Gastroesophageal sphincter (tissue), 3 donors: ENCODE results near the gene KCNJ12.
"Not testable (repeated sequence)": the region's sequence is repeated elsewhere in the genome, so short reads cannot be mapped to it uniquely, and the experiment has no call there.

Source experiments
- CTCF ChIP-seq, 4 experiments: fragments of 200-600 bp in 2 of 4; fragments of 450-650 bp in 2 of 4; sonication (generic) in 1 of 4; IDR thresholded peaks; one replicate each; pipeline ENCODE4 v1.5.1; 2017 to 2019; ENCODE audit warnings: antibody characterized with exemption in 4 of 4, mild to moderate bottlenecking in 2 of 4, moderate library complexity in 2 of 4
- EP300 ChIP-seq: sonication (generic); formaldehyde crosslinking; IDR thresholded peaks from one replicate; pipeline ENCODE4 v1.6.1; 2017; ENCODE audit warnings: antibody characterized with exemption, mild to moderate bottlenecking
- POLR2A ChIP-seq, 2 donors: fragments of 450-650 bp; IDR thresholded peaks; one replicate each; pipeline ENCODE4 v1.6.1; 2017; ENCODE audit warnings: antibody characterized with exemption in 2 of 2, mild to moderate bottlenecking in 2 of 2, moderate library complexity in 1 of 2
- POLR2AphosphoS5 ChIP-seq: sonication (generic); formaldehyde crosslinking; IDR thresholded peaks from one replicate; pipeline ENCODE4 v1.6.1; 2017; ENCODE audit warnings: antibody characterized with exemption

GRCh38 chr17:21438316-21439014 is 62.3 kb downstream of the KCNJ12 start:
- not testable (repeated sequence) for TF ChIP-seq CTCF (IDR thresholded peaks at IDR 0.05); POLR2AphosphoS5; POLR2A (IDR thresholded peaks at IDR 0.05); EP300
